Dedifferentiated amniotic fluid mesenchymal stem cell (primary cell): Measurements from ENCODE around the gene AP1S1.

Experiments
- DNase-seq: peaks from one replicate; pipeline ENCODE4 v3.0.0-alpha.2; 2016; ENCODE audit errors: extremely low spot score

AP1S1 gene

GRCh38 chr7:101156866-101157589, 2.8 kb downstream of the AP1S1 start:
- DNase-seq: no peak

GRCh38 chr7:101159696-101160674, 5.7 kb downstream of the AP1S1 start:
- DNase-seq: no peak

DNA sequence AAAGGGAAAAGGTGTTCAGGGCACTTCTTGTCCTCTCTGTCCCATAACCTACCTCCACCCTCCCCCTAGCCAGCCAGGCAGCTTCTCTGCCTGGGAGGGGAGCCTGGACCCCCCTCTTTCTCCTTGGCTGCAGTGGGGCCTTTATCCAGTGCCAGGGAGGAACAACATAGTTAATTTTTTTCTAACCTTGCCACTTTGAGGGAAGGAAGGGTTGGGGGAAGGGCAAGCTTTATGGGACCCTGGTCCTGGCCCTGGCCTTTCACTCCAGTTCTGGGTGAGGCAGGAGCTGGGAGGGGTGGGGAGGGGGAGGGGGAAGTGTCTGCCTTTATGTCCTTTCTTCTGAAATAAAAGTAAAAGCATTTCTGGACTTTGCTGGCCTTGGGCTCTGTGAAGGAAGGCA, 6.6 kb downstream of the AP1S1 start:
- DNase-seq: no peak

DNA sequence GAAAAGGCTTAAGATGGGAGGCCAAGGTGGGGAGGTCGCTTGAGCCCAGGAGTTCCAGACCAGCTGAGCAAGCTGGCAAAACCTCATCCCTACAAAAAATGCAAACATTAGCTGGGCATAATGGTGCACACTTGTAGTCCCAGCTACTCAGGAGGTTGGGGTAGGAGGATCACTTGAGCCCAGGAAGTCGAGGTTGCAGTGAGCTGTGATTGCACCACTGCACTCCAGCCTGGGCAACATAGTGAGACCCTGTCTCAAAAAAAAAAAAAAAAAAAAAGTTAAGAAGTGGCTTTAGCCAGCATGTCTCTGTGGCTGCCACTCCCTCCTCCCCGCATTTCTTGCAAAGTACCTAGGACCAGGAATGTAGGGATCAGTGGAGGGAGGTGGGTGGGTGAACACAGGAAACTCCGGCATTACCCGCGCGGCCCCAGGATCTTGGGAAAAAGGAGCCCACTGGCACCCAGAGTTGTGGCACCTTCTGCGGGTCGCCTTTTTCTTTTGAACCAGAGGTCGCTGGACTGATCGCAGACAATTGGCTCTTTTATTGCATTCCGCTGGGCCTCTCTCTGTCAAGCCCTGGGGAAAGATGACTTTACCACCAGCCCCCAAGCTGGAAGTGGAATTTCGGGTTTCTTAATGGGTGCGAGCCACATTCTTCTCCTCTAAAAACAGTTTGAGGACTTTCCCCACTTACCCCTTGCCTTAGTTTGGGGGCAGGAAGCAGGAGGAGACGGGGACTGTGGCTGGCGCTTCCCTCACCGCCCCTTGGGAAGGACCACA, 7.6 kb downstream of the AP1S1 start:
- DNase-seq: no peak

DNA sequence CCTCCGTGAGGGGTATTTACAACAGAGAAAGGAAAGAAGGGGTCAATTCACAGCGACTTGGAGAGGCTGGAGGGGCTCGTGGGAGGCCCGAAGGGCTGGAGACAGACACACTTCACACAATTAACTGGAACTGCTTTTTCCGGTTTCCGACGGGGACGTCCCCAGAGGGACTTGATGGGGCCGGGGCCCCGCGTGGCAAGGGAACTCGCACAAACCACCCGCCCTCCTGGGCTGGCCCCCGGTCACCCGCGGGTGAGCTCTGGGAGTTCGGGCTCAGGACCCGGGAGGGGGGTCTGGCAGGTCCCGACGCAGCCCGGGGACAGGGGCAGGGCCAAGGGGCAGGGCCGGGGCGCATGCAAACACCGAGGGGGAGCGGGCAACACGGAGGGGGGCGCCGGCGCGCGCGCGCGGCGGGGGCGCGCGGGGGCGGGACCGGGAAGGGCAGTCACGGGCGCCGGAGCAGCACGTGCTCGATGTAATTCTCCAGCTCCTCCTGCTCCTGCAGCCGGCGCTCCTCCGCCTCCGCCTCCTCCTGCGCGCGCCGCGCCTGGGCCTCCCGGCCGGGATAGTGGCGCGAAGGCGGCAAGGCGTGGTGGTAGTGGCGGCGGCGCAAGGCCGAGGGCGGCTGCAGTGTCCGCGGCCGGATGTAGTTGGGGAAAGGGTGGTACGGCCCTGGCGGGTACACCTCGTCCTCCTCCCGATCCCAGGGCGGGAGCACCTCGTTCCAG, 8.4 kb downstream of the AP1S1 start:
- no peak for DNase-seq

- no peak for DNase-seq
Measured at GRCh38 chr7:101163279-101164070, 9.2 kb downstream of the AP1S1 start.

- DNase-seq: peak; percentile 40
Measured at GRCh38 chr7:101164071-101164840, 10.0 kb downstream of the AP1S1 start.

DNA sequence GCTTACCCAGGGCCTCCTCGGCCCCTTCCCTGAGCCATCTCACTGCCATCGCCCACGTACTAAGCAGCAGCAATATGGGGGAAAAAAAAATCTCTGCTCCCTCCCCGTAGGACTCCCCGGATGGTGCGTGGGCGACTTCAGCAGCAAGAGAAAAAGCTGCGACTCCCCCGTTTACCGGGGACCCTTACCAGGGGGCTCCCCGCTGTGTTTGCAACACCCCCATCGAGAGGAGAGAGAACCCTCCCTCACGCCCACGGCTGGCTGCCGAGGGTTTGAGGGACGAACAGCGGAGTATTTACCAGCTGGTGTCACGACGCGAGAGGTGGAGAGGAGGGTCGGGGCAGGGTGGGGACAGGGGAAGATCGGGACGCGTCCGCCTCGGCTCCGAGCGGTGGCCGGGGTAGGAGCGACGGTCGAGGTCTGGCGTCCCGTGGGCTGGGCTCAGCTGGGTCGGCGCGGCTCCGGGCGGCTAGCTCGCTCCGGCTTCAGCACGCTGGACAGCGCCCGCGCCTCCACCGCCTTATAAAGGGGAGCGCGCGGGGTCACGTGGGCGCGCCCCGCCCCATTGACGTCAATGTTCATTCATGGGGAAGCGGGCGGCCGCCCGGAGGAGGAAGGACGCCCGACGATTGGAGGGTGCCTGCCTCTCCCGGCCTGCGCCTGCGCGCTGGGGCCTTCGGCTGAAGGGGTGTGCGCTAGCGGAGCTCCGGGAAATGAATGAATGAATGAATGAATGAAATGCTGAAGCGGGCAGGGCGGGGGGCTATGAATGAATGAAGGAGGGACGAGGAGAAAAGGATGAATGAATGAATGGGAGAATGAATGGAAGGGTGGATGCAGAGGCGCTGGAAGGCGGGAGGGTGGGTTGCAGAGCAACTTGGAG, 11.0 kb downstream of the AP1S1 start, which contains the start of gene VGF:
Gene VGF, minus strand, starts transcription at position 495 of the 883 bp plus-strand sequence. CDS start 726 bp downstream, outside the sequence.
- peak; percentile 74 for DNase-seq

- no peak for DNase-seq
Measured at GRCh38 chr7:101165958-101166647, 11.8 kb downstream of the AP1S1 start.

DNA sequence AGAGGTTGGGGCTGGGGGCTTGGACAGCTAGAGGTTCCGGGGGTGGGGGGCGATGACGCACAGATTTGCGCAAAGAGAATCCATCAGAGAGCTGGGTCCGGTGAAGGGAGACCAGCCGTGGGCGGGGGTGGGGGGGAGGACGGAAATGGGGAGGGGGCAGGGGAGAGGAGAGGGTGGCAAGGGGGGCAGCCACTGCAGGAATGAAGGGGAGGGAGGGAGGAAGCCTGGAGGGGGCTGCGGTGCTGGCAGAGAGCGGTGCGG, 12.3 kb downstream of the AP1S1 start:
- no peak for DNase-seq

- DNase-seq: no peak
Measured at GRCh38 chr7:101166909-101167644, 12.8 kb downstream of the AP1S1 start.

DNA sequence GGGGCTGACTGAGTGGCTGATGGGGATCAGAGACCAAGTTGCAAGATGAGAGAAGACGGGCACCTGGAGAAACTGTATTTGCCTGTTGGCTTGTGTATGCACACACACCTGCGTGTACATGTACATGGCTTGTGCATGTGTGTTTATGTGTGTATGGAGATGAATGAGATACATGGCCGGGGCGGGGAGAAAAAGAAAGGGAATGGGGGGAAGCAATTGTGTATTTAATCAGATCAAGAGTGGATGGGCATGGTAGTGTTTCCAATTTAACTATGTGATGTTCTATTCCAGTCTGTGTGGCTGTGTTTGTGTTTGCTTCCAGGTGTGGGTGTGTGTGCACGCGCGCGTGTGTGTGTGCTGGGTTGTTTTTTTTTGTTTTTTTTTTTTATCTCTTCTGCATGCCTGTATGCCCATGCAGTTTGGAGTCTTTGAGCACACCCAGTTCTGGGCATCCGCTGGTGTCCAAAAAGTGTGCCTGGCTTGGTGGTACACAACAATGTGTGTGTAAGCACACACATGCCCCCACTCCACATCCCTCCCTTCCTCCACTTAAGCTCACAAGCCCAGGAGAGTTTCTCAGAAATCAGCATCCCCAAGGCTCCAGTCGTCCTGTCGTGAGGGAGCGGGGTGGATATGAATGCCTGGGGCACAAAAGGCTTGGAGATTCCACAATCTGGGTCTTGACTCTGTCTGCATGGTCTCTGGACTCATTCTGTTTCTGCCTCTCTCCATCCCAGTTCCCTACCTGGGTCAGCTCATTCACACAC, 13.6 kb downstream of the AP1S1 start:
- no peak for DNase-seq

DNA sequence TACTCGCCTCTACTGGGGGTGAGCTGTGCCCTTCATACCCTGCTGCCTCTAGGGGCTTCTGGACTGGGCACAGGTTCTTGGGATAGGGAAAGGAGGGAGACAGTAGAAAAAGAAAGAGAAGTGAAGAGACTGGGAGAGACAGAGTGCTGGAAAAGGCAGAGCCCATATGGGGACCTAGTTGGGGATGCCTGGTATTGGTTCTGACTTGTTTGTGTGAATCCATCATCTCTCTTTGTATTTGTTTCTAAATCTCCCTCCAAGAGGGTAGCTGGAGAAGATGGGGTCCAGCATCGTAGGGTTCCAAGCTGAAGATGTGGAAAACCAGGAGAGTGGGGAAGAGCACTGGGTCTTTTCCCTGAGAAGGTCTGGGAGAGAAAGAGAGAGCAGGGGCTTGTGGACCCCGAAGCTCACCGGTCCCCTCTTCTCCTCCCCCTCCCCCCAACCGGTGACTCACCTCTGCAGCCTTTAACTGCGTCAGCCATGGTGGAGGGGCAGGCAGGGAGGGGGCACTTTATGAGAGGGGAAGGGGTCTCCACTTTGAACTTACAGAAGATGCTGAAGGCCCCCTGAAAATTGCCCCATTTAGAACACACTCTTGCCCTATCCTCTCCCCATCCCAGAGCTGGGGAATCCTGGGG, 14.3 kb downstream of the AP1S1 start:
- DNase-seq: no peak

DNA sequence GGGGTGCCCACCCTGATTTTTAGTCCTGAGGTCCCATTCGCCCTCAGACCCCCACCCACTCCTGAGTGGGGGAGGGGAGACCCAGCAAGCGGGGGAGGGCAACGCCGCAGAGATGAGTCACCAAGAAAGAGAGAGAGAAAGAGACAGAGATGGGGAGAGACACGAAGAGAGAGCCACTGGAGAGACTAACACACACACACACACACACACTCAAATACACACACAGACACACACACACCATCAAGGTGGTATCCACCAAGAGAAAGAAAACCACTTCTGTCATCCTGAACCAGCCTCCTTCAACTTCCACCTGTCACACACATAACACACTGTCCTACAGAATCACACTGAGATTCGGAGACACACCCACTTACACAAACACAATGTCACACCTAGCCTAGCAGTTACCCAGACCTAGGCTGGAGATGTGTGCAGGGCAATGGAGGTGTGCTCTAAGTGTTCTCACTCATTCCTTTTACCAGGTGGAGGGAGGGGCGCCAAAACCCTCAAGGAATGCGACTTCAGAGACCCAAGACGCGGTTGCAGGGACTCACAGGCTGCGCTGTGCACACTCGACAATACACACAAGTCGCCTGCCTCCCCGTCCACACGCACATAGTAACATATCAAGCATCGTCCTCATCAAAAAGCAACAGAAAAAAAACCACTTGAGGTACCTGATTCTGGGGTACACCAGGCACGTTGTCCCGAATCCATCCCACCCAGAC, 15.0 kb downstream of the AP1S1 start:
- no peak for DNase-seq

- DNase-seq: peak; percentile 47
Measured at GRCh38 chr7:101169838-101170551, 15.7 kb downstream of the AP1S1 start.
